Smooth muscle cell (in vitro differentiated cells): ENCODE results near the gene GRK2. TPM values are rescaled to one million over a fixed set of nuclear protein-coding genes. Genes with fewer than 3 reads are reported as not detected.

Experiments
- DNase-seq: peaks from one replicate; lab custom pipeline; 2025; ENCODE audit not compliant: unreplicated experiment; lab: John Stamatoyannopoulos, UW
- H2AFZ ChIP-seq: fragments of 200-600 bp; sonication (generic); 2 replicates; pipeline ENCODE4 v1.6.0; 2016; ENCODE audit warnings: antibody characterized with exemption, low read depth, mild to moderate bottlenecking
- H3F3A ChIP-seq: fragments of 200-600 bp; sonication (generic); 2 replicates; pipeline ENCODE4 v1.6.0; 2017; ENCODE audit warnings: antibody characterized with exemption, low read depth
- H3K27ac ChIP-seq: fragments of 200-600 bp; sonication (generic); 2 replicates; pipeline ENCODE4 v1.5.1; 2016; ENCODE audit warnings: low read depth, mild to moderate bottlenecking
- H3K27me3 ChIP-seq: fragments of 200-600 bp; sonication (generic); 2 replicates; pipeline ENCODE4 v1.6.1; 2016; ENCODE audit warnings: low read depth, mild to moderate bottlenecking
- H3K36me3 ChIP-seq: fragments of 200-600 bp; sonication (generic); 2 replicates; pipeline ENCODE4 v1.5.1; 2016; ENCODE audit warnings: low read depth
- H3K4me1 ChIP-seq: fragments of 200-600 bp; sonication (generic); 2 replicates; pipeline ENCODE4 v1.5.1; 2016; ENCODE audit warnings: low read depth
- H3K4me2 ChIP-seq: fragments of 200-600 bp; sonication (generic); 2 replicates; pipeline ENCODE4 v1.6.0; 2016; ENCODE audit warnings: mild to moderate bottlenecking
- H3K4me3 ChIP-seq: fragments of 200-600 bp; sonication (generic); 2 replicates; pipeline ENCODE4 v1.5.1; 2016; ENCODE audit warnings: mild to moderate bottlenecking
- H3K79me2 ChIP-seq: fragments of 200-600 bp; sonication (generic); 2 replicates; pipeline ENCODE4 v1.6.0; 2016; ENCODE audit warnings: low read depth, mild to moderate bottlenecking
- H3K9ac ChIP-seq: fragments of 200-600 bp; sonication (generic); 2 replicates; pipeline ENCODE4 v1.6.0; 2016; ENCODE audit warnings: low read depth
- H3K9me3 ChIP-seq: fragments of 200-600 bp; sonication (generic); replicated peaks from 2 replicates; pipeline ENCODE4 v1.5.1; 2016; ENCODE audit warnings: low read depth
- H4K20me1 ChIP-seq: fragments of 200-600 bp; sonication (generic); 2 replicates; pipeline ENCODE4 v1.6.0; 2016; ENCODE audit warnings: low read depth
- CTCF ChIP-seq: fragments of 200-600 bp; sonication (generic); IDR thresholded peaks from 2 replicates; pipeline ENCODE4 v1.5.1; 2017; ENCODE audit warnings: borderline replicate concordance, mild to moderate bottlenecking, antibody characterized with exemption; ENCODE audit not compliant: insufficient read depth, poor library complexity, severe bottlenecking
- WGBS: methylation state at CpG from one replicate; pipeline ENCODE4 v1.1.7; 2016; ENCODE audit warnings: low lambda C conversion rate; 5-methylcytosine and 5-hydroxymethylcytosine counted together
- polyA plus RNA-seq: library from polyadenylated mRNA; unstranded; fragments of >200 nt; fragmentation: Nextera tagmentation; extraction: Ambion mirVana; gene quantifications from 2 replicates; pipeline ENCODE4 v1.2.1, GENCODE V29; 2016
- total RNA-seq: library from RNA; depleted of rRNA; stranded (reverse); fragments of >200 nt; gene quantifications from 2 replicates; pipeline ENCODE4 v1.2.3, GENCODE V29; 2014

The GRK2 gene
- total and polyA plus RNA-seq, 2 experiments from 2014 or later: 22.2 to 42.5 TPM

GRCh38 chr11:67252831-67253239, 13.4 kb upstream of the GRK2 start:
- H3K27ac ChIP-seq: peak overlapping the region; percentile 30
- no peaks in the 10 kb centered on the region for H3K9me3 ChIP-seq
- no peak overlapping the region for H2AFZ ChIP-seq
- 85% methylated on average over 4 of the region's 4 CpGs for WGBS
- peaks cover 23% of the 10 kb centered on the region for H3K36me3 ChIP-seq
- TF ChIP-seq CTCF: peak; percentile 22
- no peak overlapping the region for H3K4me2 ChIP-seq
- no peaks in the 10 kb centered on the region for H3K27me3 ChIP-seq
- H3K9ac ChIP-seq: no peak overlapping the region
- peaks cover 44% of the 10 kb centered on the region for H4K20me1 ChIP-seq
- no peak overlapping the region for H3K4me3 ChIP-seq
- no peak for DNase-seq
- H3F3A ChIP-seq: peaks cover 29% of the 10 kb centered on the region
- H3K4me1 ChIP-seq: no peaks in the 10 kb centered on the region
- no peaks in the 10 kb centered on the region for H3K79me2 ChIP-seq

- peak overlapping the region; percentile 30 for H3K27ac ChIP-seq
- no peak for DNase-seq
- H3K79me2 ChIP-seq: no peaks in the 10 kb centered on the region
- no peak overlapping the region for H2AFZ ChIP-seq
- TF ChIP-seq CTCF: no peak
- WGBS: 93% methylated on average over 10 of the region's 14 CpGs
- H3K9me3 ChIP-seq: no peaks in the 10 kb centered on the region
- peaks cover 32% of the 10 kb centered on the region for H4K20me1 ChIP-seq
- no peak overlapping the region for H3K4me3 ChIP-seq
- H3K4me2 ChIP-seq: no peak overlapping the region
- peaks cover 27% of the 10 kb centered on the region for H3F3A ChIP-seq
- H3K27me3 ChIP-seq: no peaks in the 10 kb centered on the region
- H3K4me1 ChIP-seq: no peaks in the 10 kb centered on the region
- no peak overlapping the region for H3K9ac ChIP-seq
- H3K36me3 ChIP-seq: peaks cover 18% of the 10 kb centered on the region
These were observed 12.2 kb upstream of the GRK2 start for GRCh38 chr11:67253872-67254624.

GRCh38 chr11:67254798-67255197, 11.5 kb upstream of the GRK2 start:
- H3K4me3 ChIP-seq: no peak overlapping the region
- 94% methylated on average over 15 of the region's 15 CpGs for WGBS
- DNase-seq: no peak
- H2AFZ ChIP-seq: no peak overlapping the region
- TF ChIP-seq CTCF: no peak
- H3K9ac ChIP-seq: no peak overlapping the region
- no peaks in the 10 kb centered on the region for H3K4me1 ChIP-seq
- H3K9me3 ChIP-seq: no peaks in the 10 kb centered on the region
- no peaks in the 10 kb centered on the region for H3K27me3 ChIP-seq
- H4K20me1 ChIP-seq: peaks cover 24% of the 10 kb centered on the region
- peaks cover 19% of the 10 kb centered on the region for H3F3A ChIP-seq
- H3K4me2 ChIP-seq: no peak overlapping the region
- no peak overlapping the region for H3K27ac ChIP-seq
- no peaks in the 10 kb centered on the region for H3K79me2 ChIP-seq
- peaks cover 18% of the 10 kb centered on the region for H3K36me3 ChIP-seq

- Histone ChIP-seq H3F3A (peaks cover 19% of the 10 kb centered on the region), H3K27me3 (no peaks in the 10 kb centered on the region), H3K9ac (no peak overlapping the region), H3K4me1 (no peaks in the 10 kb centered on the region), H3K27ac (no peak overlapping the region), H3K9me3 (no peaks in the 10 kb centered on the region), H3K36me3 (peaks cover 18% of the 10 kb centered on the region), H3K4me2 (no peak overlapping the region), H2AFZ (no peak overlapping the region), H3K4me3 (no peak overlapping the region), H4K20me1 (peaks cover 24% of the 10 kb centered on the region), H3K79me2 (no peaks in the 10 kb centered on the region)
- WGBS: 97% methylated on average over 10 of the region's 10 CpGs
- no peak for TF ChIP-seq CTCF
- no peak for DNase-seq
These were observed 10.9 kb upstream of the GRK2 start for GRCh38 chr11:67255353-67255752.
